Vagina (tissue), 2 donors: ENCODE data around the gene MRPL30.

Experiments
- POLR2A ChIP-seq, 2 donors: fragments of 450-650 bp; IDR thresholded peaks; one replicate each; pipeline ENCODE4 v1.6.1; 2017; ENCODE audit warnings: antibody characterized with exemption in 2 of 2, mild to moderate bottlenecking in 2 of 2, moderate library complexity in 2 of 2
- POLR2AphosphoS5 ChIP-seq, 2 donors: sonication (generic); formaldehyde crosslinking; IDR thresholded peaks; one replicate each; pipeline ENCODE4 v1.9.0; 2017; ENCODE audit warnings: antibody characterized with exemption in 2 of 2, mild to moderate bottlenecking in 2 of 2, low read depth in 1 of 2; ENCODE audit not compliant: insufficient read depth in 1 of 2
- TF ChIP-seq, protein P1 (sequence below), 3 experiments: fragments of 450-650 bp in 2 of 3; fragments of 200-600 bp in 1 of 3; sonication (generic) in 1 of 3; IDR thresholded peaks; one replicate each; pipeline ENCODE4 v1.5.1; 2017 to 2019; ENCODE audit warnings: antibody characterized with exemption in 3 of 3, mild to moderate bottlenecking in 2 of 3, moderate library complexity in 2 of 3

DNA sequence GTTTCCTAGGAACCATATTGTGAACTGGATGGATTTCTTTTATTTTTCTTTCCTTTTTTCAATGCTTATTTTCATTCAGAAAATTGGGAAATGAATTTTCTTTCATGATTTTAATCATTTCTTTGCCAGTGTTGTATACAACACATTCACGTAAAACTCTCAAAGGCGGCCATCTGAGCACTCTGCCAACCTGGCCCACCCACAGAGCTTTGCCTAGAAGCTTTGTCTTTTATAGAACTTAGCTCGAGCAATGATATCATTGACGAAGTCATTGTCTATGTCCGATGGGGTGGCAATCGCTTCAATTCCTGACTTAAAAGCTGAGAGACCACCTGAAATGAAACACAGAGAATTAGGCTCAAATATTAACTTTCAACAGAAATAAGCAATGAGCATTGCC, 61.2 kb downstream of the MRPL30 start:
- TF ChIP-seq POLR2AphosphoS5 (IDR thresholded peaks at IDR 0.05; ENCODE audit: insufficient read depth in 1 of 2, low read depth in 1 of 2) = no peak
- TF ChIP-seq, protein P1, sequence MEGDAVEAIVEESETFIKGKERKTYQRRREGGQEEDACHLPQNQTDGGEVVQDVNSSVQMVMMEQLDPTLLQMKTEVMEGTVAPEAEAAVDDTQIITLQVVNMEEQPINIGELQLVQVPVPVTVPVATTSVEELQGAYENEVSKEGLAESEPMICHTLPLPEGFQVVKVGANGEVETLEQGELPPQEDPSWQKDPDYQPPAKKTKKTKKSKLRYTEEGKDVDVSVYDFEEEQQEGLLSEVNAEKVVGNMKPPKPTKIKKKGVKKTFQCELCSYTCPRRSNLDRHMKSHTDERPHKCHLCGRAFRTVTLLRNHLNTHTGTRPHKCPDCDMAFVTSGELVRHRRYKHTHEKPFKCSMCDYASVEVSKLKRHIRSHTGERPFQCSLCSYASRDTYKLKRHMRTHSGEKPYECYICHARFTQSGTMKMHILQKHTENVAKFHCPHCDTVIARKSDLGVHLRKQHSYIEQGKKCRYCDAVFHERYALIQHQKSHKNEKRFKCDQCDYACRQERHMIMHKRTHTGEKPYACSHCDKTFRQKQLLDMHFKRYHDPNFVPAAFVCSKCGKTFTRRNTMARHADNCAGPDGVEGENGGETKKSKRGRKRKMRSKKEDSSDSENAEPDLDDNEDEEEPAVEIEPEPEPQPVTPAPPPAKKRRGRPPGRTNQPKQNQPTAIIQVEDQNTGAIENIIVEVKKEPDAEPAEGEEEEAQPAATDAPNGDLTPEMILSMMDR (IDR thresholded peaks at IDR 0.05) = no peak
- no peak for TF ChIP-seq POLR2A (IDR thresholded peaks at IDR 0.05)
